ENCODE results near the gene CDH4.

DNA sequence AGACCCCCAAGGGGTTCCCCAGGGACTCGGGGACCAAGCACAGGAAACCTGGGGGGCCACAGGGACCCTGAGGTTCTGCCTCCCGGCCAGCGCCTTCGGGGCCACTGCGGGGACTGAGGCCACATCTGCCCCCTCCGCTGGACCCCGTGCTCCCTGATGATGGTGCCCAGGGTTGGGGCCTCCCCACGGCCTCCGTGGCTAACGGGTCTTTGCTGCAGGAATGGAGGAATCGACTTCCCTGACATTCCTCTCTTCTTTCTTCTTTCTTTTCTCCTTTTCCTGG is 483.4 kb downstream of the CDH4 start:
- TF ChIP-seq, protein P1, sequence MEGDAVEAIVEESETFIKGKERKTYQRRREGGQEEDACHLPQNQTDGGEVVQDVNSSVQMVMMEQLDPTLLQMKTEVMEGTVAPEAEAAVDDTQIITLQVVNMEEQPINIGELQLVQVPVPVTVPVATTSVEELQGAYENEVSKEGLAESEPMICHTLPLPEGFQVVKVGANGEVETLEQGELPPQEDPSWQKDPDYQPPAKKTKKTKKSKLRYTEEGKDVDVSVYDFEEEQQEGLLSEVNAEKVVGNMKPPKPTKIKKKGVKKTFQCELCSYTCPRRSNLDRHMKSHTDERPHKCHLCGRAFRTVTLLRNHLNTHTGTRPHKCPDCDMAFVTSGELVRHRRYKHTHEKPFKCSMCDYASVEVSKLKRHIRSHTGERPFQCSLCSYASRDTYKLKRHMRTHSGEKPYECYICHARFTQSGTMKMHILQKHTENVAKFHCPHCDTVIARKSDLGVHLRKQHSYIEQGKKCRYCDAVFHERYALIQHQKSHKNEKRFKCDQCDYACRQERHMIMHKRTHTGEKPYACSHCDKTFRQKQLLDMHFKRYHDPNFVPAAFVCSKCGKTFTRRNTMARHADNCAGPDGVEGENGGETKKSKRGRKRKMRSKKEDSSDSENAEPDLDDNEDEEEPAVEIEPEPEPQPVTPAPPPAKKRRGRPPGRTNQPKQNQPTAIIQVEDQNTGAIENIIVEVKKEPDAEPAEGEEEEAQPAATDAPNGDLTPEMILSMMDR (IDR thresholded peaks at IDR 0.05): no peak
- TF ChIP-seq SMAD3 (CRISPR knock-in tag; IDR thresholded peaks at IDR 0.05; ENCODE audit: borderline replicate concordance): no peak
